ENCODE data around the gene PTPN1. TPM values are rescaled to one million over a fixed set of nuclear protein-coding genes. Genes with fewer than 3 reads are reported as not detected.
"Not testable (repeated sequence)": the region's sequence is repeated elsewhere in the genome, so short reads cannot be mapped to it uniquely, and the experiment has no call there.

PTPN1 gene
- total RNA-seq, 3 donors from 2014 or later (not counting 1 experiment from before 2014, with no cell fraction given) = 52.9 to 64.5 (median 58.3) TPM

DNA sequence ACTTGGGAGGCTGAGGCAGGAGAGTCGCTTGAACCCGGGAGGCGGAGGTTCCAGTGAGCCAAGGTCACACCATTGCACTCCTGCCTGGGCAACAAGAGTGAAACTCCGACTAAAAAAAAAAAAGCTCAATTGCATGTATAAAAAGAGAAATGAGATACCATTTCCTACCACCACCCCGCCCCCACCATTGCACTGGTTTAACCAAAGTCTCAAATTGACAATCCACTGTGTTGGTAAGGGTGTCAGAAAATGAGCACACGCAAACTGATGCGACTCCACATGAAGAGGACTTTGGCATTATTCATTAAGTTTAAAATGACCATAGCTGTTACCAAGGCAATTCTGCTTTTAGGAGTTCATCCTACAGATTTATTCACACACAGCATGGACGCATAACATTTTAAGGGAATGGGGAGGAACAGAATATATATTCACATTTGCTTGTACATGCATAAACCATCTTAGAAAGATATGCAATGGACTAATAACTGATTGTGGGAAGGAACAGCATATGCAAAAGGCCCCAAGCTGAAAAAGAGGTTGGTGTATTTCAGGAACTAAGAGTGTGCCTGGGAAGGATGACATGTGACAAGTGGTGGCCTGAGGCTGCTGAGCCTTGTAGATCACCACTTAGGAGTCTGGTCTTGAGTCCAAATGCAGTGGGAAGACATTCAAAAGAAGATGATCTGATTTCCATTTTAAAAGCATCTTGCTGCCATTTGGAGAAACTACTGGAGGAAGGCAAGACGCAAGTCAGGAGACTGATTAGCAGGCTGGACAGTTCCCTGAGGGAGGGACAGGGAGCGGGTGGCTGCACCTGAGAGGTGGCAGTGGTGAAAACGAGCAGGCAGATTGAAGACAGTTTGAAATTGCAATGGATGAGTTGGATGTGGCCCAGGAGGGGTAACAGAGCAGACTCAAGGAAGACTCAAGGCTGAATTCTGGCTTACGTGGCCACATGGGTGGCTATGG, 37.2 kb upstream of the PTPN1 start:
- Histone ChIP-seq H3K9me3 (ENCODE audit: control insufficient read depth, insufficient read depth, low read length) (no peaks in the 10 kb centered on the region), H3K27me3 (ENCODE audit: control insufficient read depth, insufficient read depth, low read length) (no peaks in the 10 kb centered on the region)
- intact Hi-C loops (cut with micrococcal nuclease) = no loop called here

DNA sequence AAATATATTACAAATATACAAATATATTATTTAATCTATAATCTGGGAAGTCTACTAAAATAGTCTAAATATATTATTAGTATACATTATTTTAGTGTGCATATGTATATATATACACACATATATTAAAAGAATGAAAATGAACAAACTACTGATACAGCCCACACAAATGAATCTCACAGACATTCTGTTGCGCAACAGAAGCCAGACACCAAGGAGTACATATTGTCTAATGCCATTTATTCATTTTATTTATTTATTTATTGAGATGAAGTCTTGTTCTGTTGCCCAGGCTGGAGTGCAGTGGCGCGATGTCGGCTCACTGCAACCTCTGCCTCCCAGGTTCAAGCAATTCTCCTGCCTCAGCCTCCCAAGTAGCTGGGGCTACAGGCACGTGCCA, 35.8 kb upstream of the PTPN1 start:
- H3K36me3 Mint-ChIP-seq; H3K9me3 Mint-ChIP-seq; H3K4me1 Mint-ChIP-seq; H3K27me3 ChIP-seq (ENCODE audit: control insufficient read depth, insufficient read depth, low read length); intact Hi-C loops (cut with micrococcal nuclease); H3K4me3 ChIP-seq (ENCODE audit: low read length); H3K9me3 ChIP-seq (ENCODE audit: control insufficient read depth, insufficient read depth, low read length); H3K4me3 Mint-ChIP-seq; H3K27ac Mint-ChIP-seq; ATAC-seq; H3K27ac ChIP-seq (ENCODE audit: low read length); DNase-seq; H3K36me3 ChIP-seq (ENCODE audit: control insufficient read depth, insufficient read depth, low read length): not testable (repeated sequence)
- H3K27me3 Mint-ChIP-seq (ENCODE audit: low read depth in 2 of 2) = peaks cover 5 to 13% of the 10 kb centered on the region in 2 donors
- peaks cover 13% of the 10 kb centered on the region for H3K4me1 ChIP-seq (ENCODE audit: control insufficient read depth, insufficient read depth, low read length)
- 100% methylated on average over 3 of the region's 5 CpGs for WGBS (ENCODE audit: insufficient coverage)

More for the DNA sequence above, 37.2 kb upstream of the PTPN1 start:
- ATAC-seq = no peak
- Mint-ChIP-seq H3K4me3 (no peak overlapping the region), H3K36me3 (no peaks in the 10 kb centered on the region), H3K27me3 (ENCODE audit: low read depth in 2 of 2) (peaks cover 5 to 13% of the 10 kb centered on the region in 2 donors), H3K27ac (no peak overlapping the region), H3K9me3 (no peaks in the 10 kb centered on the region), H3K4me1 (peaks cover 0 to under 1% of the 10 kb centered on the region in 2 donors)
- Histone ChIP-seq H3K27ac (ENCODE audit: low read length) (no peak overlapping the region), H3K36me3 (ENCODE audit: control insufficient read depth, insufficient read depth, low read length) (no peaks in the 10 kb centered on the region), H3K4me1 (ENCODE audit: control insufficient read depth, insufficient read depth, low read length) (peaks cover 6% of the 10 kb centered on the region), H3K4me3 (ENCODE audit: low read length) (no peak overlapping the region)
- 93% methylated on average over 9 of the region's 12 CpGs for WGBS (ENCODE audit: insufficient coverage)
- no peak for DNase-seq
- TF ChIP-seq, protein P1, sequence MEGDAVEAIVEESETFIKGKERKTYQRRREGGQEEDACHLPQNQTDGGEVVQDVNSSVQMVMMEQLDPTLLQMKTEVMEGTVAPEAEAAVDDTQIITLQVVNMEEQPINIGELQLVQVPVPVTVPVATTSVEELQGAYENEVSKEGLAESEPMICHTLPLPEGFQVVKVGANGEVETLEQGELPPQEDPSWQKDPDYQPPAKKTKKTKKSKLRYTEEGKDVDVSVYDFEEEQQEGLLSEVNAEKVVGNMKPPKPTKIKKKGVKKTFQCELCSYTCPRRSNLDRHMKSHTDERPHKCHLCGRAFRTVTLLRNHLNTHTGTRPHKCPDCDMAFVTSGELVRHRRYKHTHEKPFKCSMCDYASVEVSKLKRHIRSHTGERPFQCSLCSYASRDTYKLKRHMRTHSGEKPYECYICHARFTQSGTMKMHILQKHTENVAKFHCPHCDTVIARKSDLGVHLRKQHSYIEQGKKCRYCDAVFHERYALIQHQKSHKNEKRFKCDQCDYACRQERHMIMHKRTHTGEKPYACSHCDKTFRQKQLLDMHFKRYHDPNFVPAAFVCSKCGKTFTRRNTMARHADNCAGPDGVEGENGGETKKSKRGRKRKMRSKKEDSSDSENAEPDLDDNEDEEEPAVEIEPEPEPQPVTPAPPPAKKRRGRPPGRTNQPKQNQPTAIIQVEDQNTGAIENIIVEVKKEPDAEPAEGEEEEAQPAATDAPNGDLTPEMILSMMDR (IDR thresholded peaks at IDR 0.05) = no peak

DNA sequence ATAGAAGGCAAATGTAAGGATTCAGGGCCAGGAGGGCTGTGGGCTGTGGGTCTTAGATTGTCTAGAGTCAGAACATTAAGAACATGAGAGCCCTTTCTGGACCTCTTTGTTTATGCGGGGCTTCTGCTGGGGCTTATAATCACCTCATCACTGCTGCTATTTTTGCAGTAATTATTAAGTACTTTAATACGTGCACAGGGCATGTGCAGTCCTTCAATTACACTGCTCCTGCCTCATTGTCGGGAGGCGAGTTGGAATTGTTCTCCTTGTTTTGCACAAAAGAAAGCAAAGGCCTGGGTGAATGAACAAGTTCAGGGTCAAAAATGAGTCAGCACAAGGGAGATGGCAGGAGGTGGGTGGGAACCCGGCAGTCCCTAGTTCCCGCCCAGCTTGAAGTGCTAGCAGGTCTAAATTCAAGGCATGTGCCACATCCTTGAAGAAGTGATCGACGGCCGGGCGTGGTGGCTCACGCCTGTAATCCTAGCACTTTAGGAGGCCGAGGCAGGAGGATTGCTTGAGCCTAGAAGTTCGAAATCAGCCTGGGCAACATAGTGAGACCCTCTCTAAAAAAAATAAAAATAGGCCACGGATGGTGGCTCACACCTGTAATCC, 34.4 kb upstream of the PTPN1 start:
- H3K27me3 ChIP-seq (ENCODE audit: control insufficient read depth, insufficient read depth, low read length) = no peaks in the 10 kb centered on the region
- DNase-seq (no peak), ATAC-seq (no peak)
- Mint-ChIP-seq H3K9me3 (no peaks in the 10 kb centered on the region), H3K27ac (no peak overlapping the region), H3K27me3 (ENCODE audit: low read depth in 2 of 2) (peaks cover 2 to 7% of the 10 kb centered on the region in 2 donors), H3K36me3 (no peaks in the 10 kb centered on the region), H3K4me1 (peaks cover 0 to 7% of the 10 kb centered on the region in 2 donors), H3K4me3 (no peak overlapping the region)
- H3K36me3 ChIP-seq (ENCODE audit: control insufficient read depth, insufficient read depth, low read length) = no peaks in the 10 kb centered on the region
- no peak overlapping the region for H3K4me3 ChIP-seq (ENCODE audit: low read length)
- intact Hi-C loops (cut with micrococcal nuclease) = no loop called here
- peaks cover 13% of the 10 kb centered on the region for H3K4me1 ChIP-seq (ENCODE audit: control insufficient read depth, insufficient read depth, low read length)
- 82% methylated on average over 14 of the region's 14 CpGs for WGBS (ENCODE audit: insufficient coverage)
- H3K9me3 ChIP-seq (ENCODE audit: control insufficient read depth, insufficient read depth, low read length) = no peaks in the 10 kb centered on the region
- H3K27ac ChIP-seq (ENCODE audit: low read length) = no peak overlapping the region
- TF ChIP-seq, protein P1 (IDR thresholded peaks at IDR 0.05) = no peak

DNA sequence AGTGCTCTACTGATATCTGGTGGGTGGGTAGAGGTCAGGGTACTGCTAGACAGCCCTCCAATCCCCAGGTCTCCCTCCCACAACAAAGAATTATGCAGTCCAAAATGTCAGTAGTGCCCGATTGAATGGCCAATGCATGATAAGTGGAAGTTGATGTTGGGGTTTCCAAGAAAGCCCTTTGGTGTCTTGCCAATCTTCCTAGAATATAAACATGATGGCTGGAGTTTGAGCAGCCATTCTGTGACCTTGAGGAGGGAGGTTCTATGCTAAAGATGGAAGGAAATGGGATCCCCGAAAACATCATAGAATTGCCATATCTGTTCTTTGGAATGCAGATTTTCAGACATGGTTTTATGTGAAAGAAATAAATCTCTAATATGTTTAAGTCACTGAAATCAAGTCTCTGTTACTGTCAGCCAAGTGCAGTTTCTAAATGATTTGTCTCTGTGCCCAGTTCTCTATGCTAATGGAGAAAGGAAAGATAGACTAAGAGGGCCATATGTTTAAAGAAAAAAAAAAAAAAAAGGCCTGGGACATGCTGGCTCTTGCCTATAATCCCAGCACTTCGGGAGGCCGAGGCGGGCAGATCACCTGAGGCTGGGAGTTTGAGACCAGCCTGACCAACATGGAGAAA, 32.8 kb upstream of the PTPN1 start:
- no peak for DNase-seq
- Histone ChIP-seq H3K27me3 (ENCODE audit: control insufficient read depth, insufficient read depth, low read length) (no peaks in the 10 kb centered on the region), H3K4me3 (ENCODE audit: low read length) (no peak overlapping the region), H3K4me1 (ENCODE audit: control insufficient read depth, insufficient read depth, low read length) (peaks cover 13% of the 10 kb centered on the region), H3K9me3 (ENCODE audit: control insufficient read depth, insufficient read depth, low read length) (no peaks in the 10 kb centered on the region), H3K36me3 (ENCODE audit: control insufficient read depth, insufficient read depth, low read length) (no peaks in the 10 kb centered on the region), H3K27ac (ENCODE audit: low read length) (no peak overlapping the region)
- no peaks in the 10 kb centered on the region for H3K36me3 Mint-ChIP-seq
- 94% methylated on average over 5 of the region's 5 CpGs for WGBS (ENCODE audit: insufficient coverage)
- H3K27ac Mint-ChIP-seq = no peak overlapping the region
- TF ChIP-seq, protein P1 (IDR thresholded peaks at IDR 0.05) = no peak
- H3K4me3 Mint-ChIP-seq = no peak overlapping the region
- H3K27me3 Mint-ChIP-seq (ENCODE audit: low read depth in 2 of 2) = peaks cover 2 to 7% of the 10 kb centered on the region in 2 donors
- no peaks in the 10 kb centered on the region for H3K9me3 Mint-ChIP-seq
- peaks cover 0 to 7% of the 10 kb centered on the region in 2 donors for H3K4me1 Mint-ChIP-seq
- intact Hi-C loops (cut with micrococcal nuclease) = no loop called here
- ATAC-seq = no peak

Measured in natural killer cell (primary cell).